CD4-positive, alpha-beta T cell treated with Interleukin-17A for 1 hour (primary cell): Measurements from ENCODE around the gene RPA1.

Source experiments
- DNase-seq: peaks from one replicate; pipeline ENCODE4 v3.0.0-alpha.2; 2020

Gene RPA1

DNA sequence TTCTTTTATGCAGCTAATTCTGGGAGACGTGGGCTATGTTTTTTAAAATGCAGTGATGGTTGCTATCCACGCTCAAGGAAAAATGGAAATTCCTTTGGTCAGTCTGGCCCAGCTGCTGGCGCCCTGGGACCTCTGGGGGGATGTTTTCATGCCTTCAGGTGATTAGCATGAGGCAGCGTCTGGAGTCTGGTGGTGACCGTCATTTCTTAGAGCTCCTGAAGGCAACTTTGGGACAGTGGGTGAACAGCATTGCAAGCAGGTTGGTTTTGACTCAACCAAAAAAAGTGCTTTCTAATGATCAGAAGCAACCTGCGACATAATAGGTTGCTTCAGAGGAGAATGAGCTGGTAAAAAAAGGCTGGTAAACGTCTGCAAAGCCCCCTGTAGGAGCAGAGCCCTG, 82.3 kb downstream of the RPA1 start:
- no peak for DNase-seq

DNA sequence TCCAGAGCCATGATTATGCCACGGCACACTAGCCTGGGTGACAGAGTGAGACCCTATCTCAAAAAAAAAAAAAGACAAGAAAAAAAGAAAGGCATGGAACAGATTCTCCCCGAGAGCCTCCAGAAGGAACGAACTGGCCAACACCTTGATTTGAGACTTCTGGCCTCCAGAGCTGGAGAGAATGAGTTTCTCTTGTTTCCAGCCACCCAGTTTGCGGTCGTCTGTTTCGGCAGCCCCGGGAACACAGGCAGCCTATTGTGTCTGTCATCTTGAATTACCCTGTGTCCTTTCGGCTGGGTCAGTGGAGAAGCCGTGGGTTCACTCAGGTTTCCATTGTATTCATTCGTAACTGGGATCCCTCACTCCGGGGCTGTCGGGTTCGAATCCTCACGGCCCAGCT, 83.9 kb downstream of the RPA1 start:
- no peak for DNase-seq

GRCh38 chr17:1914661-1915083, 84.9 kb downstream of the RPA1 start:
- no peak for DNase-seq

GRCh38 chr17:1915889-1916288, 86.1 kb downstream of the RPA1 start:
- no peak for DNase-seq

DNA sequence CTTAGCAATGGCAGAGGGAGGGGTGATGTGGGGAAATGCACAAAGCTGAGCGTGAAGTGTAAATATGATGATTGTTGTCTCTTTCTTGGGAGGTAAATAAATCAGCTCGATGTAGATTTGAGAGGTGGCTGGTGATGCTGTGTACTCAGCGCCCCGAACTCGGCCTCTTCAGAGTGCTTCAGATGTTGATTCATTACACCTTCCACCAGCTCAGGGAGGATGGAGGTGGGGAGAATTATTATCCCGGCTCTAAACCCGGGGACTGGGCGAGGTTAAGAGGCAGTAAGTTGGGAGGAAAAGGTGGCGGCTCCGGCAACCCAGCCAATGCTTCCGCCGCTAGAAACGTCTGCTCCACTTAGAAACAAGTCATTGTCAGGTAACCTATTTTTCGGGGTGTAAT, 86.5 kb downstream of the RPA1 start:
- no peak for DNase-seq

GRCh38 chr17:1916963-1917715, 87.3 kb downstream of the RPA1 start:
- no peak for DNase-seq

DNA sequence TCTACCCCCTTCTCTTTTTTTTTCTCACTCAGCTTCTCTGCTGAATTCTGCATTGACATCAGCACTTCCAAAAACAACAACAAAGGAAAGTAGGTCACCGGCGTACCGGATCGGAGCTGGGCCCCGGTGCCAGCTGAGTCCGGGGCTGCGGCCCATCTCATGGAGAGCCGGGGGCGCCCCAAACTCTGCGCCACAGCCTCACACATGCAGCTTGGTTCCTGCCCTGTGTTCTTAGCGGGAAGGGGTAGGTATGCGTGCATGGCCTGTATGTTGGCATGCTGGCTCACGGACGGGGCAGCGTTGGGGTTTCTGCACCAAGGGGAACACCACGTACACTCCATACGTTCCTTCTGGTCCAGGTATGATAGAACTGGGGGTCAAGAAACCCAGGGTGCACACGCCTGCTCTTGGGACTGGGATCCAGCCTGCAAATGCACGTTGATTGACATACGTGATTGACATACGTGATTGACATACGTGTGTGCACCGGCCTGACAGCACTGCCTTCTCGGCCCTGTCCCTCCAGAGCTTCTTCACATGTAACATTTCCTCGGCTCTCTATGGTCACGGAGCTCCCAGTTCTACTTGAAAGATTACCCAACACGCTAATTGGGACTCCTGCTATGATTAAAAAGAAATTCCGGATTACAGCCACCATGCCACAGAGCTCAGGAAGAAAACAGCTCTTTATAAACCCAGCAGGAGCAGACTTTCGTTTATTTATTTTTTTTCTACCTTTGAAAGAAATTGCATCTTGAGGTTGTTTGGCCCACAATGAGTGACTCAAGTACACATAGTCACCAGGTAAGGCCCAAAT, 88.7 kb downstream of the RPA1 start:
- no peak for DNase-seq

GRCh38 chr17:1919201-1919600, 89.4 kb downstream of the RPA1 start:
- no peak for DNase-seq

DNA sequence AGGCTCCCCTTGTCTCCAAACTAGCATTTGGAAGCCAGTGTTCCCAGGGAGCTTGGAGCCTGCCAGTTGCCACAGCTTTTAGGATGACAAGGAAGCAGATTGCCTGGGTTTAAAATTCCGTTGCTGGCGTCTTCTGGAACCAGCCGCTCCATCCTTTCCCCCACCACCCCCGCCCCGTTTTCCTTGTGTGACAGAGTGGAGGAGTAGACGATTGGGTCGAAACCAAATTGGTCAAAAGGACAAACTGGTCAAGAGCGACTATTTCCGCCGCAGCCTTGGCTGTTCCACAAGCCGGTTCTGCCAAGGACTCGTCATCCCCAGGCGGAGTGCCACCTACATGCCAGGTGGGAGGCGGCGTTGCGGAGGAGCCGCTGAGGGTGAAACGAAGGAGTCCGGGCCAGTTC, 91.1 kb downstream of the RPA1 start:
- DNase-seq = no peak

DNA sequence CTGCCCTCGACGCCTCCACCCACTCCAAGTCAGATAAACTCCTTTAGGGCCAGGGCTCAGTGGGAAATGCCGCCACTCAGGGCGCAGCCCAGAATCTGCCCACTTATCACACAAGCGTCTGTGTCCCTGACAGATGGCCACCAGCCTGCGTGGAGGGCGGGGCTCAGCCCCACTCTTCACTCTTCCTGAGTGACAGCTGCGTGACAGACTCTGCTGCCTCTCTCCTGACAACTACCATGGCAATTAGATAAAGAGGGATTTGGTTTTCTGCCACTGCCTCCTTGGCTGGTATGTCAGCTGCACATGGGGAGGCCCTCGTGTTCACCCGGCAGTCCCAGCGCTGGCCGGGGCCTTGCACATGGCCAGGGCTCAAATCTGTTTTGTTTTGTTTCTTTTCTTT, 99.2 kb downstream of the RPA1 start:
- DNase-seq = no peak

- DNase-seq = no peak
These were observed 100.5 kb downstream of the RPA1 start for GRCh38 chr17:1930337-1930645.

GRCh38 chr17:1931844-1932579, 102.2 kb downstream of the RPA1 start:
- no peak for DNase-seq

- no peak for DNase-seq
These were observed 104.3 kb downstream of the RPA1 start for GRCh38 chr17:1933875-1934715.

DNA sequence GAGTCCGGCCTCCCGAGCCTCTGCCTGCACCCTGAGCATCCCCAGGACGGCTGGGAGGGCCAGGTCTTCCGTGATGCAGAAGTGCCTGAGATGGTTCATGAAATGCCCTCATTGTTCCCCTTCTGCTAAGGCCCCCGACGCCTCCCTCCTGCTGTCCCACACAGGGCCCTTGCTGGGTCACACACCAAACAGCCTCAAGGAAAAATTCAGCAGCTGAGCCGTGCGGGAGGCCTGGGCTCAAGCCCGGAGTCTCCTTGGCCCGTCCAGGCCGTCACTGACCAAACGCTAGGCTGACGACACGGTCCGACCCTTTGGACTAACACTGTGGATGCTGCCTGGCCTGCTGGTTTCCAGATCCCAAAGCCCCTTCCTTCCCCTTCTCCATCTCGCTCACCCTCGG, 105.1 kb downstream of the RPA1 start:
- DNase-seq = no peak

DNA sequence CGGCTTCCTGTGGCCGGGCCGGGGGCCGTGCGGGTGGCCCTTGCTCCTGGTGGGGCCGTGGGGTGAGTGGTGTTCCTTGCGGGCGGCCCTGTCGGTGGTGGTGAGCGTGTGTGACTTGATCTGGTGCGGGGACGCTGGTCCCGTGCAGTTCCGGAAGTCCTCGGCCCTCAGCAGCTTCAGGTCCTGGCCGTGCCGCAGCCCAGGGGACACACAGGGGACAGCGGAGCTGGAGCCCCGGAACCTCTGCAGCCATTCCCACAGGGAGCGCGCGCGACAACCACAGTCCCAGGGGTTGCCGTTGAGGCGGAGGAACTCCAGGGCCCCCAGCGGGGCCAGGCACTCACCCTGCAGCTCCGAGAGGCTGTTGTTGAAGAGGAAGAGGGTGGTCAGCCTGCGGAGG, 107.0 kb downstream of the RPA1 start:
- no peak for DNase-seq

- DNase-seq = no peak
These were observed 107.7 kb downstream of the RPA1 start for GRCh38 chr17:1937461-1937860.

GRCh38 chr17:1939981-1940809, 110.4 kb downstream of the RPA1 start:
- no peak for DNase-seq

DNA sequence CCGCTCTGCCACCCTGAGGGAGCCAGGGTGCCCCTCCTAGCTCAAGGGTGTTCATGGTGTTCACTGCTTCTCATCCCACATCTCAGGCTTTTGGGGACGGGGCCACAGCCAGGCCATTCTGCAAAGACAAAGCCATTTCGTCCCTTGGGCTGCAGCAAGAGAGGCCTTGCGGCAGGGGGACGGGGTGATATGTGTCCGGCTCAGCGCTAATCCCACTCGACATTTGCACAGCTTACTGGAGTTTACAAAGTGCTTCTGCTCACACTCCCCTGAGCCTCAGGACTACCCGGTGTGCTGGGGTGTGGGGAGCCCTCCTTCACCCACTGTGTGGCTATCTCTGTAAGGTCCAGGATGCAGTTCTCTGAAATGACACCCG, 111.0 kb downstream of the RPA1 start:
- DNase-seq = no peak

DNA sequence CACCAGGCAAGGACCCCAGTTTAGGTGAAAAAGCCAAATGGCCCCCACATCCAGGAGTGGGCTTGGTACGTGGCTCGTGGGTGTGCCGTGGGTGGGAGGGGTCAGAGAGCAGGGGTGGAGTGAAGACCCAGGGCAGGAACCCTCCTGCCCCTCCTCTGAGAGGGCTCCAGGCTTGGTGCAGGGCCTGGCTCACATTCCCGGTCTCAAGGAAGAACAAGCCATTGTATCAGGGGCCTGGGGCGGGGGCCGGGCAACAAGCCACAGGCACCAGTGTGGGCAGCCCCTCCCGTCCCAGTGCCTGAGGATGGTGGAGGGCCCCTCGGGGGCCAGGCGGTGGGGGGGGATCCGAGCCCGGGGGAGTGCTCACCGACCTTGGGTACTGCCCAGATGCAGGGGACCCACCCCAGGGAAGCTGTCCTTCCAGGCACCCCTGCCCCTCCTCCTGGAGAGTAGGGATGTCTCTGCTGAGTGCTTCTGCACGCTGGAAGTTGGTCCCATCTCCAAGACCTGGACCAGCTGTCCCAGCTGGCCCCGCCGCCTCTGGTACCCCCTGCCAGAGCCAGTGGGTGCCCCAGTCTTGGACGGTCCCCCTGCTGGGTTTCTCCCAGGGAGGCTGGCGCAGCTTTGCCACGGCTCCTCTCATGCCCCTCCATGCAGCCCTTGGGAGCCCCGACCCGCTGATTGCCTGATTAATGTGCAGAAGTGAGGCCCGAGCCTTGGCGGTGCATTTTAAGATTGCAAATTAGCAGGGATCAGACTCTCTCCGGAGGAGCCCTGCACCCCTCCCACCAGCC, 111.7 kb downstream of the RPA1 start:
- DNase-seq = no peak

DNA sequence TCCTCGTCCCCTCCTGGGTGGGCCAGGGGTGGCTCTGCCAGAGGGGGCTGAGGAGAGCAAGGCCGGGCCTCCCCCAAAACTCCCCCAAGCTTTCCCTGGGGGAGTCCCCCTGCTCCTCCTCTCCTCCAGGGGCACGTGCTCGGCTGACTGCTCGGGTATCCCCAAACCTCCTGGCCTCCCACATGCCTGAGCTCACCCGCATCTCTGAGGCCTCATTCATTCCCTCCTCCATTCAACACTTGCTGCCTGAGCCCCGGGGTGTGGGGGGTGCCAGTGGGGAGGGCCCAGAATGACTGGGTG, 112.2 kb downstream of the RPA1 start:
- DNase-seq = no peak

DNA sequence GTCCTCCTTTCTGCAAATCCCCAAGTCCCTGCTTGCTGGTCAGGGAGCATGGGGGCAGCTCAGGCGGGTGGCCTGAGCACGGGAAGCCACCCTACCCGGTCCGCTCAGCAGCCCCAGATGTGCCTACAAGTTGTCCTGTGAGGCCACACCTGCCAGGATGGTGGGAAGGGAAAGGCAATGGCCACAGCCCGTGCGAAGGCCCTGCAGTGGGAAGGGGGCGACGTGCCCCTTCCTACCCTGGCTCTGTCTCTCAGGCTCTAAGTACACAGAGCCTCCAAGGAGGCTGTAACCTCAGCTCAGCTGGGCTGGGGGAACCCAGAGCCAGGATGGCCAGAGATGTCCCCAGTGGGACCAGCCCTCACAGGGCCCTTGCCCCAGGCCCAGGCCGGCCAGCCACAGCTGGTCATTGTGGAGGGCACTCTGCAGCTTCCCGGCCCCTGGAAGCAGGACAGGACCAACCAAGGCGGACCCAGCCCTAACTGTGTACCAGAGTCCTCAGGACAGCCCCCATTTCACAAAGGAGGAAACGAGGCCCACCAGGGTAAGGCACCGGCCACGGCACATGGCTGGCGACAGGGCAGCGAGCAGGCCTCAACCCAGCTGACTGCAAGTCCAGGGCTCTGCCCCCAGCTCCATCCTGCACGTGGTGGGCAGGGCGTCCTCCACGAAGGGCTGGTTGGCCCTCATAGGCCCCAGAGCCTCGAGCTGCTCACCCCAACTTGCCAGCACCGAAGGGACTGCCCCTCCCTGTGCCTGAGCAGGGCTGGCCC, 113.0 kb downstream of the RPA1 start:
- no peak for DNase-seq
